ENCODE results near the gene ARHGAP18.

Gene ARHGAP18

DNA sequence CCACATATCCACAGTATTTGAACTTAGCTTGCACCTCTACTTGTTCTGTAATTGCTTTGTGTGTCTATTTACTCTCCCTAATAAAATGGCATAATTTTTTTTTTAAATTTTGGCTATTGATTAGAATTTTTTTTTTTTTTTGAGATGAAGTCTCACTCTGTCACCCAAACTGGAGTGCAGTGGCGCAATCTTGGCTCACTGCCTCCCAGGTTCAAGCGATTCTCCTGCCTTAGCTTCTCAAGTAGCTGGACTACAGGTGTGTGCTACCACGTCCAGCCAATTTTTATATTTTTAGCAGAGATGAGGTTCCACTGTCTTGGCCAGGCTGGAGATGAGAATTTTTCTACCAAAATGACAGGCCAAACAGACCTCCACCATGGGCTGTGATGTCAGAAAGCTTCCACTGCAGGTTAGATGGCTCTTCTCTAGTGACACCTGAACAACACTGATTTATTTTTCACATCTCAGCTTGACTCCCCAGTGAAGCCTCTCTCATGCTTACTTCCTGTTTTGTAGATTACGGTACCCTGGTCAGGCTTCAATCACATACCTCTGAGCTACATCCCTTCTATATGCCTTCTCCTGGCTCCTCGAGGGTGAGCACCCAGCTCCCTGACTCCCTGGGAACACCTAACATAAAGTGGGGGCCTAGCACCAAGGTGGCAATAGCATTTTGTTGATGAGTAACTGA is 112.8 kb downstream of the ARHGAP18 start:
- H3K36me3 ChIP-seq (replicated peaks; ENCODE audit: insufficient read depth, low read length): no peaks in the 10 kb centered on the region
- DNase-seq: no peak
- H3K9me3 ChIP-seq (replicated peaks; ENCODE audit: insufficient read depth, low read length): no peaks in the 10 kb centered on the region
- no peaks in the 10 kb centered on the region for H3K27me3 ChIP-seq (replicated peaks; ENCODE audit: insufficient read depth, low read length)
- no peak overlapping the region for H2AFZ ChIP-seq (ENCODE audit: low read length)
- TF ChIP-seq EZH2 (optimal IDR thresholded peaks at IDR 0.05; ENCODE audit: low read depth, low read length): no peak
- TF ChIP-seq EZH2phosphoT487 (IDR thresholded peaks at IDR 0.05; ENCODE audit: low read length): no peak
- TF ChIP-seq, protein P1, sequence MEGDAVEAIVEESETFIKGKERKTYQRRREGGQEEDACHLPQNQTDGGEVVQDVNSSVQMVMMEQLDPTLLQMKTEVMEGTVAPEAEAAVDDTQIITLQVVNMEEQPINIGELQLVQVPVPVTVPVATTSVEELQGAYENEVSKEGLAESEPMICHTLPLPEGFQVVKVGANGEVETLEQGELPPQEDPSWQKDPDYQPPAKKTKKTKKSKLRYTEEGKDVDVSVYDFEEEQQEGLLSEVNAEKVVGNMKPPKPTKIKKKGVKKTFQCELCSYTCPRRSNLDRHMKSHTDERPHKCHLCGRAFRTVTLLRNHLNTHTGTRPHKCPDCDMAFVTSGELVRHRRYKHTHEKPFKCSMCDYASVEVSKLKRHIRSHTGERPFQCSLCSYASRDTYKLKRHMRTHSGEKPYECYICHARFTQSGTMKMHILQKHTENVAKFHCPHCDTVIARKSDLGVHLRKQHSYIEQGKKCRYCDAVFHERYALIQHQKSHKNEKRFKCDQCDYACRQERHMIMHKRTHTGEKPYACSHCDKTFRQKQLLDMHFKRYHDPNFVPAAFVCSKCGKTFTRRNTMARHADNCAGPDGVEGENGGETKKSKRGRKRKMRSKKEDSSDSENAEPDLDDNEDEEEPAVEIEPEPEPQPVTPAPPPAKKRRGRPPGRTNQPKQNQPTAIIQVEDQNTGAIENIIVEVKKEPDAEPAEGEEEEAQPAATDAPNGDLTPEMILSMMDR (IDR thresholded peaks at IDR 0.05; ENCODE audit: low read length): no peak
- H3K9me2 ChIP-seq (replicated peaks; ENCODE audit: insufficient read depth, low read length): no peaks in the 10 kb centered on the region
- no peaks in the 10 kb centered on the region for H3F3A ChIP-seq (ENCODE audit: insufficient read depth, low read length)
- H4K20me1 ChIP-seq (ENCODE audit: insufficient read depth, low read length): no peaks in the 10 kb centered on the region
- no peak overlapping the region for H3K4me3 ChIP-seq (ENCODE audit: low read length)
- no peak overlapping the region for H3K9ac ChIP-seq (ENCODE audit: low read length)
- H3K4me2 ChIP-seq (ENCODE audit: low read depth, low read length): no peak overlapping the region
- no peak overlapping the region for H3K27ac ChIP-seq (ENCODE audit: low read length)
- no peaks in the 10 kb centered on the region for H3K79me2 ChIP-seq (ENCODE audit: low read length)
- H3K4me1 ChIP-seq (ENCODE audit: low read length): peaks cover 10% of the 10 kb centered on the region; the same call in 1 of the 2 replicates

DNA sequence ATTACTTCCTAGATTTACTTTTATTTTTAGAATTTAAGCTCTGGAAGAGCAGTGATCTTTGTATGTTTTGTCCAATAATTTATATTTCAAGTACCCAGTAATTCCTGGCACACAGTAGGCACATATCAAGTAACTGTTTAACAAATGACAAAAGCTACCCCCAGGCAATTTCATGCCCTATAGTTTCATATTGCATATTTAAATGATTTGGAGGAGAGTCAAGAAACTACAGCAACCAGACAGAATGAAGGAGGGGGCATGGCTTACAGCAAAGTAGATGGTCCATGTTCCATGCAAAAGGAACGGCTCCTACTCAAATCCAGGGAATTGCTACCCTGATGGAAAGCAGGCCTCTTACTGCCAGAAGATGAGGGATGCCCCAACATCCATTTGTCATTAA is 113.5 kb downstream of the ARHGAP18 start:
- Histone ChIP-seq H2AFZ (ENCODE audit: low read length) (no peak overlapping the region), H3K4me2 (ENCODE audit: low read depth, low read length) (no peak overlapping the region), H3K9me2 (replicated peaks; ENCODE audit: insufficient read depth, low read length) (no peaks in the 10 kb centered on the region), H3K4me3 (ENCODE audit: low read length) (no peak overlapping the region), H3K9ac (ENCODE audit: low read length) (no peak overlapping the region), H3K27me3 (replicated peaks; ENCODE audit: insufficient read depth, low read length) (no peaks in the 10 kb centered on the region), H3F3A (ENCODE audit: insufficient read depth, low read length) (no peaks in the 10 kb centered on the region), H4K20me1 (ENCODE audit: insufficient read depth, low read length) (no peaks in the 10 kb centered on the region), H3K9me3 (replicated peaks; ENCODE audit: insufficient read depth, low read length) (no peaks in the 10 kb centered on the region), H3K79me2 (ENCODE audit: low read length) (no peaks in the 10 kb centered on the region), H3K36me3 (replicated peaks; ENCODE audit: insufficient read depth, low read length) (no peaks in the 10 kb centered on the region), H3K27ac (ENCODE audit: low read length) (no peak overlapping the region), H3K4me1 (ENCODE audit: low read length) (peaks cover 10% of the 10 kb centered on the region; the same call in 1 of the 2 replicates)
- TF ChIP-seq EZH2 (optimal IDR thresholded peaks at IDR 0.05; ENCODE audit: low read depth, low read length) (no peak), EZH2phosphoT487 (IDR thresholded peaks at IDR 0.05; ENCODE audit: low read length) (no peak)
- TF ChIP-seq, protein P1 (IDR thresholded peaks at IDR 0.05; ENCODE audit: low read length): no peak
- no peak for DNase-seq

DNA sequence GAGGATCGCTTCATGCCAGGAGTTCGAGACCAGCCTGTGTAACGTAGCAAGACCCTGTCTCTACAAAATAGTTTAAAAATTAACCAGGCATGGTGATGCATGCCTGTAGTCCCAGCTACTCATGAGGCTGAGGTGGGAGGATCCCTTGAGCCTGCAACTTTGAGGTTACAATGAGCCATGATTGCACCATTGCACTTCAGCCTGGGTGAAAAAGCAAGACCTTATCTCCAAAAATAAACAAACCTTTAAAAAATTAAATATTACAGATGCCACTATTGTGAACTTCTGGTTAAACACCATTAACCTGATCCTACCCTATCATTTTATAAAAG is 116.8 kb downstream of the ARHGAP18 start:
- H2AFZ ChIP-seq (ENCODE audit: low read length): no peak overlapping the region
- no peak for TF ChIP-seq EZH2phosphoT487 (IDR thresholded peaks at IDR 0.05; ENCODE audit: low read length)
- no peak for TF ChIP-seq EZH2 (optimal IDR thresholded peaks at IDR 0.05; ENCODE audit: low read depth, low read length)
- TF ChIP-seq, protein P1 (IDR thresholded peaks at IDR 0.05; ENCODE audit: low read length): no peak
- no peaks in the 10 kb centered on the region for H3K9me3 ChIP-seq (replicated peaks; ENCODE audit: insufficient read depth, low read length)

More for the DNA sequence above, 116.8 kb downstream of the ARHGAP18 start:
- Histone ChIP-seq H3K27me3 (replicated peaks; ENCODE audit: insufficient read depth, low read length) (no peaks in the 10 kb centered on the region), H3K27ac (ENCODE audit: low read length) (no peak overlapping the region), H3K4me1 (ENCODE audit: low read length) (0 out of 2 replicates have a peak, but pooled peaks cover 3% of the 10 kb centered on the region), H3K9me2 (replicated peaks; ENCODE audit: insufficient read depth, low read length) (no peaks in the 10 kb centered on the region), H3K9ac (ENCODE audit: low read length) (no peak overlapping the region), H3K4me2 (ENCODE audit: low read depth, low read length) (no peak overlapping the region), H4K20me1 (ENCODE audit: insufficient read depth, low read length) (no peaks in the 10 kb centered on the region), H3F3A (ENCODE audit: insufficient read depth, low read length) (no peaks in the 10 kb centered on the region), H3K4me3 (ENCODE audit: low read length) (no peak overlapping the region), H3K36me3 (replicated peaks; ENCODE audit: insufficient read depth, low read length) (no peaks in the 10 kb centered on the region), H3K79me2 (ENCODE audit: low read length) (no peaks in the 10 kb centered on the region)
- DNase-seq: no peak
